HepG2 (cell line): ENCODE results near the gene CARS2. TPM values are rescaled to one million over a fixed set of nuclear protein-coding genes. Genes with fewer than 3 reads are reported as not detected.

ENCODE experiments used
- ATAC-seq: fragments of 200-7000 bp; cut with Tn5 transposase; 3 replicates; pipeline ENCODE4 v1.9.1; 2020; ENCODE audit warnings: mild to moderate bottlenecking, moderate library complexity
- BruUV-seq: library from RNA; stranded (reverse); fragments of 400-500 nt; replicated peaks from 2 replicates; lab custom pipeline; 2021; lab: Mats Ljungman, UMichigan
- CTCF ChIA-PET: fragments of 300-600 bp; formaldehyde crosslinking; extraction: SDS; loops from one replicate; lab custom pipeline; 2021; ENCODE audit warnings: low total read pairs, inconsistent platforms, low intra/inter-chr PET ratio; lab: Yijun Ruan, JAX
- POLR2A ChIA-PET: fragments of 350-600 bp; sonication (Branson Sonifier 250); formaldehyde crosslinking; loops from one replicate; lab custom pipeline; 2020; ENCODE audit warnings: antibody characterized with exemption, inconsistent platforms; lab: Yijun Ruan, JAX
- DNase-seq: peaks from one replicate; pipeline ENCODE4 v3.0.0-alpha.2; 2015; ENCODE audit warnings: low spot score
- FAIRE-seq: peaks from 3 replicates; lab custom pipeline; 2011; peaks lifted over from hg19 to GRCh38; lab: Jason Lieb, UNC
- H2AFZ ChIP-seq: one replicate; pipeline ENCODE4 v1.6.1; 2011; ENCODE audit warnings: low read length, inconsistent platforms
- H3K27ac ChIP-seq: fragments of 300-600 bp; 3 replicates; pipeline ENCODE4 v1.8.0; 2011; ENCODE audit warnings: mixed run types, mild to moderate bottlenecking, mixed read lengths, low read length, inconsistent platforms; ENCODE audit not compliant: insufficient read depth; ENCODE audit errors: extremely low read length
- H3K27me3 ChIP-seq, 2 experiments: fragments of 200-600 bp in 1 of 2; 2 replicates in 1 of 2; 3 replicates in 1 of 2; pipeline versions ENCODE4 v1.6.0 to v1.8.0; 2011; ENCODE audit warnings: low read length in 2 of 2, mild to moderate bottlenecking in 2 of 2, moderate library complexity in 2 of 2, inconsistent platforms in 1 of 2; ENCODE audit not compliant: insufficient read depth in 2 of 2, control insufficient read depth in 1 of 2
- H3K36me3 ChIP-seq, 2 experiments: fragments of 200-600 bp in 1 of 2; replicated peaks in 1 of 2; 2 replicates in 1 of 2; 3 replicates in 1 of 2; pipeline versions ENCODE4 v1.5.1 to v1.8.0; 2011; ENCODE audit warnings: low read length in 2 of 2, inconsistent platforms in 1 of 2; ENCODE audit not compliant: insufficient read depth in 2 of 2, control insufficient read depth in 1 of 2
- H3K4me1 ChIP-seq: 2 replicates; pipeline ENCODE4 v1.5.1; 2012; ENCODE audit warnings: low read length, inconsistent platforms; ENCODE audit not compliant: insufficient read depth
- H3K4me2 ChIP-seq: 2 replicates; pipeline ENCODE4 v1.6.0; 2011; ENCODE audit warnings: low read depth, low read length, inconsistent platforms
- H3K4me3 ChIP-seq, 3 experiments: fragments of 200-600 bp in 1 of 3; sonication (generic), shearing (Covaris generic) in 1 of 3; replicated peaks in 1 of 3; 2 replicates each; pipeline ENCODE4 v1.5.1; 2011 to 2016; ENCODE audit warnings: low read length in 3 of 3, inconsistent platforms in 2 of 3, low read depth in 2 of 3, mild to moderate bottlenecking in 2 of 3, control low read depth in 1 of 3, mixed read lengths in 1 of 3; ENCODE audit not compliant: insufficient read depth in 1 of 3
- H3K79me2 ChIP-seq: one replicate; pipeline ENCODE4 v1.6.1; 2011; ENCODE audit warnings: low read length, inconsistent platforms; ENCODE audit not compliant: insufficient read depth
- H3K9ac ChIP-seq: 2 replicates; pipeline ENCODE4 v1.6.0; 2011; ENCODE audit warnings: mild to moderate bottlenecking, low read depth, low read length, inconsistent platforms; ENCODE audit not compliant: insufficient read depth
- H3K9me3 ChIP-seq: 2 replicates; pipeline ENCODE4 v1.5.1; 2012; ENCODE audit warnings: mild to moderate bottlenecking, low read length
- H4K20me1 ChIP-seq: 2 replicates; pipeline ENCODE4 v1.6.0; 2011; ENCODE audit warnings: inconsistent platforms, mild to moderate bottlenecking, low read length, moderate library complexity; ENCODE audit not compliant: insufficient read depth
- MYNN ChIP-seq: sonication (generic); formaldehyde crosslinking; IDR thresholded peaks from 2 replicates; pipeline ENCODE4 v1.4.0; 2020; ENCODE audit warnings: mild to moderate bottlenecking, low read depth, missing genetic modification reagents
- PAF1 ChIP-seq: IDR thresholded peaks from 2 replicates; pipeline ENCODE4 v1.6.1; 2016; ENCODE audit warnings: missing genetic modification reagents, missing compliant biosample characterization
- RBM39 ChIP-seq: fragments of 200-400 bp; formaldehyde crosslinking; IDR thresholded peaks from one replicate; pipeline ENCODE4 v1.6.1; 2018; ENCODE audit warnings: antibody characterized with exemption, mild to moderate bottlenecking, low read depth, low read length; ENCODE audit not compliant: poor library complexity, severe bottlenecking
- SOX5 ChIP-seq: IDR thresholded peaks from 2 replicates; pipeline ENCODE4 v1.6.1; 2016; ENCODE audit warnings: borderline replicate concordance
- WGBS: methylation state at CpG from one replicate; pipeline ENCODE4 v1.1.6; 2017; ENCODE audit warnings: low lambda C conversion rate; 5-methylcytosine and 5-hydroxymethylcytosine counted together
- in situ Hi-C: cut with HindIII; loops from 2 replicates; pipeline ENCODE4 v1.10.0; 2017; ENCODE audit warnings: low pct_unique_long_range_greater_than_20kb; ENCODE audit not compliant: extremely low pct_ligation_motif_present
- intact Hi-C: fragments of 100-400 bp; cut with micrococcal nuclease; formaldehyde crosslinking; loops from one replicate; pipeline ENCODE4 v1.10.0; 2022; ENCODE audit not compliant: unreplicated experiment
- polyA plus RNA-seq, 8 experiments: library from polyadenylated mRNA; depleted of rRNA in 3 of 8; stranded (reverse) in 7 of 8; unstranded in 1 of 8; fragments of >200 nt; fragmentation: Illumina TruSeq in 4 of 8; extraction: Trizol in 4 of 8; gene quantifications; 2 replicates each; pipeline versions ENCODE4 v1.2.1 to v1.2.3, GENCODE V29; 2011 to 2016; ENCODE audit warnings: low read depth in 4 of 8, missing spikeins in 1 of 8, mixed read lengths in 1 of 8; ENCODE audit not compliant: insufficient read depth in 1 of 8
- total RNA-seq, 5 experiments: library from RNA; depleted of rRNA; stranded (reverse); fragments of >200 nt; fragmentation: Illumina TruSeq; extraction: Trizol; gene quantifications; 2 replicates each; pipeline ENCODE4 v1.2.3, GENCODE V29; 2016; ENCODE audit warnings: low read depth in 1 of 5
- TF ChIP-seq, protein P1 (sequence below): IDR thresholded peaks from 2 replicates; pipeline ENCODE4 v1.6.1; 2012; ENCODE audit warnings: low read depth, low read length, improper control_type of control experiment
- TF ChIP-seq, protein P2 (sequence below): conservative IDR thresholded peaks from 2 replicates; pipeline ENCODE4 v1.6.1; 2018; ENCODE audit warnings: missing genetic modification reagents

Gene CARS2
- total and polyA plus RNA-seq, 2 of the 13 experiments (the other 11 are each of a cell fraction or from before 2014, with no cell fraction given) = 41.1 to 59.3 TPM

DNA sequence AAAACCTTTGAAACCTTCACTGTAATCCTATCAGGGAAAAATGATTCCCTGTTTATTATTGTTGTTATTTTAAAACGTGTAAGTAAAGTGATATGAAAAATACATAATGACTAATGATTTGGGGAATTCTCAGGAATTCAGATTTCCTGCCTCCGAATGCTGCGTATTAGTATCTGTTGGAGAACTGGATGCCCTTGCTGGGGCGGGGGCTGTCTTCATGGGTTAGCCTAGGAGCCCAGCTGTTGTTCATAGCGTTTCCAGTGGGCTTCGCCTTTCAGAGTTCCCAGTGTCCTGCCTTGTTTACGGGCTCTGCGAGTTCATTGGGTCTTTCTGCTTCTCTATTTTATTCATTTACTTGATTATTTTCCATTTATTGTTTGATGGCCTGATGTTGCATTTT, 72.1 kb downstream of the CARS2 start:
- DNase-seq = no peak
- POLR2A ChIA-PET = no interaction called here
- ATAC-seq = no peak
- Histone ChIP-seq H3K4me3 (no peak overlapping the region), H3K9me3 (no peaks in the 10 kb centered on the region), H3K4me1 (no peaks in the 10 kb centered on the region), H3K36me3 (peaks cover 25 to 68% of the 10 kb centered on the region in 2 experiments), H3K27me3 (no peaks in the 10 kb centered on the region; a peak in 1 of 5 replicates), H4K20me1 (no peaks in the 10 kb centered on the region; the same call in 1 of the 2 replicates), H3K27ac (no peak overlapping the region), H2AFZ (no peak overlapping the region), H3K79me2 (peaks cover 36% of the 10 kb centered on the region), H3K4me2 (no peak overlapping the region), H3K9ac (no peak overlapping the region)
- FAIRE-seq = no peak
- intact Hi-C loops (no loop called here), in situ Hi-C loops (no loop called here)
- no TSS peak for BruUV-seq
- TF ChIP-seq PAF1 (CRISPR knock-in tag) = no peak
- TF ChIP-seq, protein P1, sequence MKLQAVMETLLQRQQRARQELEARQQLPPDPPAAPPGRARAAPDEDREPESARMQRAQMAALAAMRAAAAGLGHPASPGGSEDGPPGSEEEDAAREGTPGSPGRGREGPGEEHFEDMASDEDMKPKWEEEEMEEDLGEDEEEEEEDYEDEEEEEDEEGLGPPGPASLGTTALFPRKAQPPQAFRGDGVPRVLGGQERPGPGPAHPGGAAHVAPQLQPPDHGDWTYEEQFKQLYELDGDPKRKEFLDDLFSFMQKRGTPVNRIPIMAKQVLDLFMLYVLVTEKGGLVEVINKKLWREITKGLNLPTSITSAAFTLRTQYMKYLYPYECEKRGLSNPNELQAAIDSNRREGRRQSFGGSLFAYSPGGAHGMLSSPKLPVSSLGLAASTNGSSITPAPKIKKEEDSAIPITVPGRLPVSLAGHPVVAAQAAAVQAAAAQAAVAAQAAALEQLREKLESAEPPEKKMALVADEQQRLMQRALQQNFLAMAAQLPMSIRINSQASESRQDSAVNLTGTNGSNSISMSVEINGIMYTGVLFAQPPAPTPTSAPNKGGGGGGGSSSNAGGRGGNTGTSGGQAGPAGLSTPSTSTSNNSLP = no peak
- TF ChIP-seq MYNN (CRISPR knock-in tag) = no peak
- no peak for TF ChIP-seq RBM39
- TF ChIP-seq SOX5 (CRISPR knock-in tag) = no peak
- TF ChIP-seq, protein P2, sequence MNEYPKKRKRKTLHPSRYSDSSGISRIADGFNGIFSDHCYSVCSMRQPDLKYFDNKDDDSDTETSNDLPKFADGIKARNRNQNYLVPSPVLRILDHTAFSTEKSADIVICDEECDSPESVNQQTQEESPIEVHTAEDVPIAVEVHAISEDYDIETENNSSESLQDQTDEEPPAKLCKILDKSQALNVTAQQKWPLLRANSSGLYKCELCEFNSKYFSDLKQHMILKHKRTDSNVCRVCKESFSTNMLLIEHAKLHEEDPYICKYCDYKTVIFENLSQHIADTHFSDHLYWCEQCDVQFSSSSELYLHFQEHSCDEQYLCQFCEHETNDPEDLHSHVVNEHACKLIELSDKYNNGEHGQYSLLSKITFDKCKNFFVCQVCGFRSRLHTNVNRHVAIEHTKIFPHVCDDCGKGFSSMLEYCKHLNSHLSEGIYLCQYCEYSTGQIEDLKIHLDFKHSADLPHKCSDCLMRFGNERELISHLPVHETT (CRISPR knock-in tag) = no peak
- WGBS = 91% methylated on average over 8 of the region's 8 CpGs
- CTCF ChIA-PET = no interaction called here
